Endothelial cell of umbilical vein (primary cell): ENCODE measurements around the gene DCDC2B.

Experiments used
- JUN ChIP-seq: IDR thresholded peaks from 2 replicates; pipeline ENCODE4 v1.6.1; 2011; ENCODE audit warnings: borderline replicate concordance, low read depth; ENCODE audit not compliant: insufficient read length, insufficient read depth
- TF ChIP-seq, protein P1 (sequence below), 2 donors: IDR thresholded peaks; 1 replicate in 1 of 2; 2 replicates in 1 of 2; pipeline ENCODE4 v1.5.1; 2011; ENCODE audit warnings: low read length in 2 of 2, mild to moderate bottlenecking in 2 of 2, moderate library complexity in 2 of 2, control low read depth in 1 of 2, inconsistent platforms in 1 of 2, low read depth in 1 of 2; ENCODE audit not compliant: insufficient read depth in 1 of 2; ENCODE audit errors: extremely low read depth in 1 of 2

GRCh38 chr1:32208469-32208868 is 420 bp upstream of the DCDC2B start:
- no peak for TF ChIP-seq JUN
- TF ChIP-seq, protein P1, sequence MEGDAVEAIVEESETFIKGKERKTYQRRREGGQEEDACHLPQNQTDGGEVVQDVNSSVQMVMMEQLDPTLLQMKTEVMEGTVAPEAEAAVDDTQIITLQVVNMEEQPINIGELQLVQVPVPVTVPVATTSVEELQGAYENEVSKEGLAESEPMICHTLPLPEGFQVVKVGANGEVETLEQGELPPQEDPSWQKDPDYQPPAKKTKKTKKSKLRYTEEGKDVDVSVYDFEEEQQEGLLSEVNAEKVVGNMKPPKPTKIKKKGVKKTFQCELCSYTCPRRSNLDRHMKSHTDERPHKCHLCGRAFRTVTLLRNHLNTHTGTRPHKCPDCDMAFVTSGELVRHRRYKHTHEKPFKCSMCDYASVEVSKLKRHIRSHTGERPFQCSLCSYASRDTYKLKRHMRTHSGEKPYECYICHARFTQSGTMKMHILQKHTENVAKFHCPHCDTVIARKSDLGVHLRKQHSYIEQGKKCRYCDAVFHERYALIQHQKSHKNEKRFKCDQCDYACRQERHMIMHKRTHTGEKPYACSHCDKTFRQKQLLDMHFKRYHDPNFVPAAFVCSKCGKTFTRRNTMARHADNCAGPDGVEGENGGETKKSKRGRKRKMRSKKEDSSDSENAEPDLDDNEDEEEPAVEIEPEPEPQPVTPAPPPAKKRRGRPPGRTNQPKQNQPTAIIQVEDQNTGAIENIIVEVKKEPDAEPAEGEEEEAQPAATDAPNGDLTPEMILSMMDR (IDR thresholded peaks at IDR 0.05; ENCODE audit: extremely low read depth in 1 of 2, insufficient read depth in 1 of 2, low read depth in 1 of 2, low read length in 2 of 2): no peak
